ENCODE measurements around the gene UNKL.
A peak's percentile ranks its signal among the peaks of the same experiment; 100 is the strongest.

Gene UNKL

DNA sequence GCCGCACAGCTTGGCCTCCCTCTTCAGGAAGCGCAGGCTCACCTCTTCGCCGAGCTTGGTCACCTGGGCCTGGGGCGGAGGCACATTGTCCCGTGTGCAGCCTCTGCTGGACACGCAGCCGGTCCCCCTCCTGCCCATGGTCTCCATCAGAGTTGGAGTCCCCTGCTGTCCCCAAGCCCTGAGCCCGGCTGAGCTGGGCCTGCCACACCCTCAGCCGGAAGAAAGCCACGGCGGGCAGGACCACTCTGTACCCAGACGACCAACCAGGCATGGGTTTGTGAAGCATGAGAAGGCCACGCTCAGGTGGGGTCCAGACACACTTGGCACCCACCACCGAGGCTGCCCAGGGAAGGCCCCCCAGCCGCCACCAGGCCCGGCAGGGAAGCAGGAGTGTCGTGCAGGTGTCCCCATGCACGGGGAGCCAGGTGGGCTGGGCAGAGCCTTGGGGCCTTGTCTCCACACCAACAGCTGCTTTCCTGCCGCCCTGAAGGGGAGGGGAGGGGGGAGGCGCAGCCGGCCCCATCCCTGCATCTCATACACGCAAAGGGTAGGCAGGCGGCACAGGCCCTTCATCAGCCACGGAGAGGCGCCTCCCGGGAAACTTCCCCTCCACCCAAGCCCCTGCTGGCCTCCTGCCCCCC lies 24.7 kb upstream of the UNKL start:
- no peak overlapping the region for H3K27ac ChIP-seq
- TF ChIP-seq, protein P1, sequence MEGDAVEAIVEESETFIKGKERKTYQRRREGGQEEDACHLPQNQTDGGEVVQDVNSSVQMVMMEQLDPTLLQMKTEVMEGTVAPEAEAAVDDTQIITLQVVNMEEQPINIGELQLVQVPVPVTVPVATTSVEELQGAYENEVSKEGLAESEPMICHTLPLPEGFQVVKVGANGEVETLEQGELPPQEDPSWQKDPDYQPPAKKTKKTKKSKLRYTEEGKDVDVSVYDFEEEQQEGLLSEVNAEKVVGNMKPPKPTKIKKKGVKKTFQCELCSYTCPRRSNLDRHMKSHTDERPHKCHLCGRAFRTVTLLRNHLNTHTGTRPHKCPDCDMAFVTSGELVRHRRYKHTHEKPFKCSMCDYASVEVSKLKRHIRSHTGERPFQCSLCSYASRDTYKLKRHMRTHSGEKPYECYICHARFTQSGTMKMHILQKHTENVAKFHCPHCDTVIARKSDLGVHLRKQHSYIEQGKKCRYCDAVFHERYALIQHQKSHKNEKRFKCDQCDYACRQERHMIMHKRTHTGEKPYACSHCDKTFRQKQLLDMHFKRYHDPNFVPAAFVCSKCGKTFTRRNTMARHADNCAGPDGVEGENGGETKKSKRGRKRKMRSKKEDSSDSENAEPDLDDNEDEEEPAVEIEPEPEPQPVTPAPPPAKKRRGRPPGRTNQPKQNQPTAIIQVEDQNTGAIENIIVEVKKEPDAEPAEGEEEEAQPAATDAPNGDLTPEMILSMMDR (IDR thresholded peaks at IDR 0.05): no peak
- no peak for TF ChIP-seq ZFX (IDR thresholded peaks at IDR 0.05; ENCODE audit: borderline replicate concordance)

DNA sequence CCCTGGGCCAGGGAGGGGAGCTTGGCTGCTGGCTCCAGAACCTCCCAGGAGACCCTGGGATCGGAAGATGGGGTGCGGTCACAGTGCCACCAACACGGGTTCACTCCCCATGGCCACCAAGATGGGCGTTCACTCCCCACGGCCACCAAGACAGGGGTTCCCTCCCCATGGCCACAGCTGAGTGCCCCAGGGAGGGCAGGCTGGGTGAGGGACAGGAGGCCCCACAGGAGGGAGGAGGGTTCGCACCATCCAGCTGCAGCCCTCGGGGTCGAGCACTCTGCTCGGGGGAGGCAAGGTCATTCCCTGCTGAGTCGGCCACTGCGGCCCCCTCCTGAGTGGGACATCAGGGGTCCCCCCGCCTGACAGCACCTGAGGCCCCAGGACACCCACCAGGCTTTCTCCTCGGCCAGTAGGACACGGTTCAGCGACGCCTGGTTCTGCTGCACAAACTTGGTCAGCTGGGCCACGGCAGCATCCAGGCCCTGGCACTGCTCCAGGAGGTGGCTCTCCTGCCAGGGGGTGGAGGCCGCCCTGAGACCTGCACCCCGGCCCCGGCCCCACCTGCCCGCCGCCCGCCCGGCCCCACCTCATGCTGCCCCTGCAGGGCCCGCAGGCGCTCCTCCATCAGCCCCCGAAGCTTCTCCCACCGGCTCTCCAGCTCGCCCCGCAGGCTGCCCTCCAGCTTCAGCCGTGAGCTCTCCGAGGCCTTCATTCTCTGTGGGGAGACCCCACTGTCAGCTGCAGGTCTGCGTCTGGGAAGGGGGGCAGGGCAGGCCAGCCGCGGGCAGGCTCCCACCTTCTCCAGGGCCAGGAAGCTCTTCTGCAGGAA lies 23.9 kb upstream of the UNKL start:
- TF ChIP-seq, protein P1 (IDR thresholded peaks at IDR 0.05): no peak
- TF ChIP-seq ZFX (IDR thresholded peaks at IDR 0.05; ENCODE audit: borderline replicate concordance): no peak
- H3K27ac ChIP-seq: no peak overlapping the region

DNA sequence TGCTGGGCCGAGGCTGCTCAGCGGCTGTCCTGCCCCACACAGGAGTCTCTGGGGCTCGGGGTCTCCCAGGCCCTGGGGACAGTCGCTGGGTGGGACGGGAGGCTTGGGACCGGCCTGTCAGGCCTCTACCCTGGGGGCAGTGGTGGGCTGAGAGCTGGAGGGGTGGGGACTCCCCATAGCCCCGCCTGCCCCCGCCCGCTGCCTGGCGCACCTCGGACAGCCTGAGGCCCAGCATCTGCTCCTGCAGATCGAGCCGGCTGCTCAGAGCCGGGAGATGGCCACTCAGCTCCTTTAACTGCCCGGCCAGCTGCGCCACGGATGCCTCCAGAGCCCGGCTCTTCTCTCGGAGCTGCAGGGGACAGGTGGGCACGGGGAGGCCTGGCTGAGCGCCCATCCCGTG lies 23.1 kb upstream of the UNKL start:
- TF ChIP-seq ZFX (IDR thresholded peaks at IDR 0.05; ENCODE audit: borderline replicate concordance): no peak
- TF ChIP-seq, protein P1 (IDR thresholded peaks at IDR 0.05): no peak
- H3K27ac ChIP-seq: no peak overlapping the region

DNA sequence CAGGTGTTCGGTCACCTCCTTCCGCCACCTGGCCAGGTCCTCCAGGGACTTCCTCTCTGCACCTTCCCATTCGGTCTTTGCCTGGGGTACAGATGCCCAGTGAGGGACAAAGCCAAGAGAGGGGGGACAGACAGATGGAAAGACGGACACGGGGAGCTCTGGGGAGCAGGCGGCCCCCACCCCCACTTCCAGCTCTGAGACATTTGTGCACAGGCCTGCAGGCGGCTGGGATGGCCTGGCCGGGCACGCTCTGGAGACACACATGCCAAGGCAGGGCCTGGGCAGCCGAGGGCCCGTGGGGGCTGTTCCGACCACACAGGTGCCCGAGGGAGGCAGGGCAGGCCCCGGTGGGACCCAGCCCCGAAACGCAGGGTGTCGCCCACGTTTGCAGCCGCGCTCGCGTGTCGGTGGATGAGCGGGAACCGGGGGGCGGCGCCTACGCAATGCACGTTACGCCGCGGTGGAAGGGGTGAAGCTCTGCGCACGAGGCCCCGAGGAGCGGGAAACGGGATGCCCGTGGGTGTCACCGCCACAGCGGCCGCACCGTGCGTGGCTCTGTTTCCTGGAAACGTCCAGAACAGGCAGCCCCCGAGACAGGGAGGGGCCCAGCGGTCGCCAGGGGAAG lies 22.3 kb upstream of the UNKL start:
- no peak for TF ChIP-seq ZFX (IDR thresholded peaks at IDR 0.05; ENCODE audit: borderline replicate concordance)
- TF ChIP-seq, protein P1 (IDR thresholded peaks at IDR 0.05): no peak; the same call in 1 of the 2 replicates

DNA sequence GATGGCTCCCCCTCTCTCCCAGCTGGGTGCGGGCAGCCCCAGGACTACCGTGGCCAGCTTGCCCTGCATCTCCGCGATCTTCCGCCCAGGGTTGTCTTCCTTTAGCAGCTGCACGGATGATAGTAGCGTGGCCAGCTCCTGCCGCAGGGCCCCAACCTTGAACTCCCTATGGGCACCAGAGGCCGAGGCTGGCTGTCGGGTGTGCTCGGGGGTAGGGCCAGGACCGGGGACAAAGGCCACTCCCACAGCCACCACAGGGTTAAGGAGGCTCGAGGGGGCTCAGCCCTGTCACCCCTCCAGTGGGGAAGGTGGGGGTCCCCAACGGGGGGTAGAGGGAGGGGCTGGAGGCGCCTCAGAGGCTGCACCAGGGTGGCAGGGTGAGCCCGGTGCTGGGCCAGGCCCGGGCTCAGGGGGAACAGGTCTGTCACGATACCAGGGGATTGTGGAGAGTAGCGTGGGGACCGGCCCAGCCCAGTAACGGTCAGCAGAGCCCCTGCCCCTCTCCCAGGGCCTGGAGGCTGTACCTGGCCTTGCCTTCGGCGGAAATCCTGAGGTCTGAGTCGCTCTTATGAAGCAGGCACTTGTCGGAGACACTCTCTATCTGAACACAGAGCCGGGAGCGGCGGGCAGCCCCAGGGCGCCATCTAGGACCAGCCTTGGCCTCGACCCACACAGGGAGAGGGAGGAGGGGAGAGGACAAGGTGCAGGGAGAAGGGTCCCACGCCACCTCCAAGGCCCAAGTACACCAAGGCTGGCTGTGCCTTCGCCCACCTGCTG lies 21.6 kb upstream of the UNKL start:
- no peak overlapping the region for H3K27ac ChIP-seq
- TF ChIP-seq, protein P1 (IDR thresholded peaks at IDR 0.05): peak; percentile 28
- no peak for TF ChIP-seq ZFX (IDR thresholded peaks at IDR 0.05; ENCODE audit: borderline replicate concordance)

More for the DNA sequence above, 22.3 kb upstream of the UNKL start:
- H3K27ac ChIP-seq: no peak overlapping the region

DNA sequence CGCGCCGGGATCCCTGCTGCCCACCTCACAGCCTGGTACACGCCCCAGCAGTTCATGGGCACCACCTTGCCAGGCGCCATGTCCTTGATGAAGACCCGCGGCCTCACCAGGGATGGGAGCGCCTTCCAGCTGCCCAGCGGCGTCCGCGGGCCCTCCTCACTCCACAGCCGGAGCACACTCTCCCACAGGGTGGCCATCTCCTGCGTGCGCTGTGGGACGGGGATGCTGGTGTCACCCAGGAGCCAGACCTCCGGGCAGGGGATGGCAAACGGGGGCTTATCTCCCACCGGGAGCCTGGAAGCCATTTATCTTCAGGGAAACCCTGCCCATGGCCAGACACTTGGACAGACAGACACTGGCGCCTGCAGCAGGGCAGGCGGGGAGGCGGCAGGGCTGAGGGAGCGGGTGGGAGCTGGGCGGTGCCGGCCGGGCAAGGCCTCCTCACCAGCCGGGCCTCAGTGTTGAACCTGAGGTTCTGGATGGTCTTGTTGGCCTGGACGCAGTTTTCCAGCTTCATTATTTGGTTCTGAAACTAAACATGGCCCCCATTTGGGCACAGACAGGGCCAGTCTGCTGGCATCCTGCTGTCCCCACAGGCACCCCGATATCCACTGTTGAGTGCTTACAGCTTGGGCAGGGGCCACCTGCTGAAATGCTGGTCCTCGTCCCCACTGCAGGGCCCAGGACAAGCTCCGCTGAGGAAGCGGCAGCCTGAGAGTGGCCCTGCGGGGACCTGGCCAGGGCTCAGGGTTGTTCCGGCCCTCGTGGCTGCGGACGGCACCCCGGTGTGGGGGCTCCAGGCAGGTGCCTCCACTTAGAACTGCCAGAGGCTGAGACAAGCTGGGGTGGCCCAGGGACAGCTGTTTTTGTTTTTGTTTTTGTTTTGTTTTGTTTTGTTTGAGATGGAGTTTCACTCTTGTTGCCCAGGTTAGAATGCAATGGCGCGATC lies 20.4 kb upstream of the UNKL start:
- H3K27ac ChIP-seq: no peak overlapping the region
- TF ChIP-seq, protein P1 (IDR thresholded peaks at IDR 0.05): no peak
- TF ChIP-seq ZFX (IDR thresholded peaks at IDR 0.05; ENCODE audit: borderline replicate concordance): no peak

Measured in 22Rv1 (cell line).